Body of pancreas (tissue), 4 donors: ENCODE measurements around the gene SBNO2. TPM values are rescaled to one million over a fixed set of nuclear protein-coding genes. Genes with fewer than 3 reads are reported as not detected.

Source experiments
- ATAC-seq: fragments of 150-250 bp; one replicate; pipeline ENCODE4 v1.9.1; 2016
- DNase-seq, 4 donors: peaks; one replicate each; pipeline ENCODE4 v3.0.0-alpha.2; 2019
- H3K27ac ChIP-seq, 4 donors: fragments of 200-600 bp; sonication (generic); 1 replicate in 3 of 4; 2 replicates in 1 of 4; pipeline versions ENCODE4 v1.5.1 to v1.6.1; 2016 to 2019; ENCODE audit warnings: mild to moderate bottlenecking in 1 of 4, mixed read lengths in 1 of 4, moderate library complexity in 1 of 4
- H3K27me3 ChIP-seq, 2 donors: fragments of 200-600 bp; sonication (generic); one replicate each; pipeline ENCODE4 v1.6.0; 2016; ENCODE audit warnings: mild to moderate bottlenecking in 1 of 2
- H3K36me3 ChIP-seq, 2 donors: fragments of 200-600 bp; sonication (generic); replicated peaks in 1 of 2; 2 replicates each; pipeline ENCODE4 v1.5.1; 2016; ENCODE audit warnings: low read depth in 2 of 2; ENCODE audit not compliant: insufficient read depth in 1 of 2
- H3K4me1 ChIP-seq: fragments of 200-600 bp; sonication (generic); one replicate; pipeline ENCODE4 v1.6.0; 2016
- H3K4me3 ChIP-seq, 2 donors: fragments of 200-600 bp; sonication (generic); 1 replicate in 1 of 2; 2 replicates in 1 of 2; pipeline ENCODE4 v1.5.1; 2016 to 2019
- H3K9me3 ChIP-seq, 3 donors: fragments of 200-600 bp; sonication (generic); 1 replicate in 2 of 3; 2 replicates in 1 of 3; pipeline ENCODE4 v1.5.1; 2016
- POLR2A ChIP-seq, 3 donors: fragments of 450-650 bp; IDR thresholded peaks; one replicate each; pipeline ENCODE4 v1.6.1; 2016; ENCODE audit warnings: antibody characterized with exemption in 3 of 3, mild to moderate bottlenecking in 2 of 3
- WGBS, 2 donors: methylation state at CpG; one replicate each; pipeline ENCODE4 v1.1.5; 2017; 5-methylcytosine and 5-hydroxymethylcytosine counted together
- intact Hi-C: fragments of 100-400 bp; cut with DNase I; formaldehyde crosslinking; loops from one replicate; pipeline ENCODE4 v1.15.1; 2023
- total RNA-seq, 2 donors: library from RNA; depleted of rRNA; stranded (reverse); fragments of >200 nt; gene quantifications; one replicate each; pipeline ENCODE4 v1.1.0, GENCODE V29; 2016
- TF ChIP-seq, protein P1 (sequence below), 7 experiments: fragments of 450-650 bp in 4 of 7; fragments of 200-600 bp in 3 of 7; sonication (generic) in 3 of 7; IDR thresholded peaks; one replicate each; pipeline ENCODE4 v1.5.1; 2016 to 2019; ENCODE audit warnings: antibody characterized with exemption in 7 of 7

Gene SBNO2
- total RNA-seq, 2 donors from 2014 or later: 14.0 to 30.7 TPM

DNA sequence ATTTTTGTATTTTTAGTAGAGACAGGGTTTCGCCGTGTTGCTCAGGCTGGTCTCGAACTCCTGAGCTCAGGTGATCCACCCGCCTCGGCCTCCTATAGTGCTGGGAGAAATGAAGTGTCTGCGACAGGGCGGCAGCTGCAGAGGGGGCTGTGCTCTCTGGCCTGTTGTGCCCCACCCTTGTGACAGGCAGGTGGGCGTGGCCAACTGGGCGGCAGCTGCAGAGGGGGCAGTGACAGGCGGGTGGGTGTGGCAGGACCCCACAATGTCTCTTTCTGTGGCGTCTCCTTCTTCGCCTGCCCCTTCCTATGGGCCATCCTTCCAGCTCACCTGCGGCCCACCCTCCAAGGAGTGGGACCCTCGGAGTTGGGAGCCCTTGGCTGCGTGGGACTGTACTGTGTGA, 43.3 kb upstream of the SBNO2 start:
- no peaks in the 10 kb centered on the region for H3K27me3 ChIP-seq
- no peaks in the 10 kb centered on the region for H3K9me3 ChIP-seq
- no peak overlapping the region for H3K27ac ChIP-seq
- TF ChIP-seq, protein P1, sequence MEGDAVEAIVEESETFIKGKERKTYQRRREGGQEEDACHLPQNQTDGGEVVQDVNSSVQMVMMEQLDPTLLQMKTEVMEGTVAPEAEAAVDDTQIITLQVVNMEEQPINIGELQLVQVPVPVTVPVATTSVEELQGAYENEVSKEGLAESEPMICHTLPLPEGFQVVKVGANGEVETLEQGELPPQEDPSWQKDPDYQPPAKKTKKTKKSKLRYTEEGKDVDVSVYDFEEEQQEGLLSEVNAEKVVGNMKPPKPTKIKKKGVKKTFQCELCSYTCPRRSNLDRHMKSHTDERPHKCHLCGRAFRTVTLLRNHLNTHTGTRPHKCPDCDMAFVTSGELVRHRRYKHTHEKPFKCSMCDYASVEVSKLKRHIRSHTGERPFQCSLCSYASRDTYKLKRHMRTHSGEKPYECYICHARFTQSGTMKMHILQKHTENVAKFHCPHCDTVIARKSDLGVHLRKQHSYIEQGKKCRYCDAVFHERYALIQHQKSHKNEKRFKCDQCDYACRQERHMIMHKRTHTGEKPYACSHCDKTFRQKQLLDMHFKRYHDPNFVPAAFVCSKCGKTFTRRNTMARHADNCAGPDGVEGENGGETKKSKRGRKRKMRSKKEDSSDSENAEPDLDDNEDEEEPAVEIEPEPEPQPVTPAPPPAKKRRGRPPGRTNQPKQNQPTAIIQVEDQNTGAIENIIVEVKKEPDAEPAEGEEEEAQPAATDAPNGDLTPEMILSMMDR (IDR thresholded peaks at IDR 0.05): no peak
- no peak for TF ChIP-seq POLR2A (IDR thresholded peaks at IDR 0.05)
- H3K4me1 ChIP-seq: peaks cover 62% of the 10 kb centered on the region
- no peak for DNase-seq
- WGBS, 2 donors: 77 to 92% methylated on average over 7 to 15 of the region's 15 CpGs
- intact Hi-C loops: no loop called here
- H3K36me3 ChIP-seq: peaks cover 0 to 2% of the 10 kb centered on the region in 2 donors
- no peak overlapping the region for H3K4me3 ChIP-seq
- ATAC-seq: no peak

DNA sequence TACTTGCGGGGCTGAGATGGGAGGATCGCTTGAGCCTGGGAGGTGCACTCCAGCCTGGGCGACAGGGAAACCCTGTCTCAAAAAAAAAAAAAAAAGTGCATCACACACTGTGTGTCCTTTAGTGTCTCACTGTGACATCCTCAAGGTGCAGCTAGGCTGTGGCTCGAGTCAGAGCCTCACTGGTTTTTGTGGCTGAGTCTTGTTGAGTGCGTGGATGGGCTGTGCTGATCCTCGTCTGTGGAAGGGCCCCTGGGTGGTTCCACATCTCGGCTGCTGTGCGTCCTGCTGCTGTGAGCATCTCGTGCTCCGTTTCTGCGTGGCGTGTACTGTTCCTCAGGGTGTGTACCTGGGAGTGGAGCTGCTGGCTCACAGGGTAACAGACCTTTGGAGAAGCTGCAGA, 42.7 kb upstream of the SBNO2 start:
- intact Hi-C loops: no loop called here
- Histone ChIP-seq H3K4me1 (peaks cover 64% of the 10 kb centered on the region), H3K36me3 (peaks cover 0 to 2% of the 10 kb centered on the region in 2 donors), H3K4me3 (no peak overlapping the region), H3K9me3 (no peaks in the 10 kb centered on the region), H3K27ac (no peak overlapping the region), H3K27me3 (no peaks in the 10 kb centered on the region)
- ATAC-seq (no peak), DNase-seq (no peak)
- TF ChIP-seq, protein P1 (IDR thresholded peaks at IDR 0.05): no peak
- no peak for TF ChIP-seq POLR2A (IDR thresholded peaks at IDR 0.05)
- 86 to 87% methylated on average over 8 to 12 of the region's 12 CpGs for WGBS, 2 donors

DNA sequence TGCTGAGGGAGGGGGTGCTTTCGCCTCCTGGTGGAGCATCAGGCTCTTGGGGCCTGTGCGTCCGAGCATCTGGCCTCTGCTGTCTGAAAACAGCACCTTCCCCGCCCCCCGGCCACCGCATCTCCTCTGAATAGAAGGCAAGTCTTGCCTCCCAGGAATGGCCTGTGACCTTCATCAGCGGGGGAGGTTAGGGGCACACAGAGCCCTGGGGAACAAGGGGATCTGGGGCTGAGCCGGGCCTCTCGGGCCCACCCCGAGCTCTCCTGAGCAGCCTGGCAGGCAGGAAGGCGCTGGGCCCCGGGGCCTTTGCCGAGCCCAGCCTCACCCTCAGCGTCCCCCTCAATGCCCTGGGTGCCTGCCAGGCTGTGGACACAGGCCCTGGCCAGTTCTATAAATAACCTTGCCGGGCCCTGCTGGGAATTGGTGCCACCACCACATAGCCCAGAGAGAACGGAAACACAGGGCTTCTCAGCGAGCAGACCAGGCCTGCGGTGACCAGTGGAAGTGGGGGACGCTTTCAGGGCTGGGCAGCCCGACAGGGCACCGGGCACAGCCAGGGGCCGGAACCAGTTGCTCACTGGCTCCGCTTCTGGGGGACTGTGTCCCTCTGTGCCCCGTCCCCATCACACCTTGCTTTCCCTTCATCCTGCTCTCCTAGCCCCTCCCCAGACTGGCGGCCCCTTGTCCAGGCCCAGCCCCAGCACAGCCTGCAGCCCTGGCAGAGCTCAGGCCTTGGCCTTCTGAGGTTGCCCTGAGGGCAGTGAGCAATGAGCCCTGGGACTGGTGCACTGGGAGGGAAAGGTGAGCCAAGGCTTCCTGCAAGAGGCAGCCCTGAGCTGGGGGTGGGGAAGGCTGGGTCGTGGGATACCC, 41.0 kb upstream of the SBNO2 start:
- Histone ChIP-seq H3K4me1 (peaks cover 74% of the 10 kb centered on the region), H3K27ac (peak overlapping the region; percentile 9 to 75 (median 60)), H3K4me3 (no peak overlapping the region), H3K9me3 (no peaks in the 10 kb centered on the region), H3K36me3 (no peaks in the 10 kb centered on the region), H3K27me3 (no peaks in the 10 kb centered on the region)
- WGBS, 2 donors: 43 to 53% methylated on average over 10 to 26 of the region's 26 CpGs
- DNase-seq: peak; percentile 66 to 86 (median 74)
- intact Hi-C loops: no loop called here
- TF ChIP-seq, protein P1 (IDR thresholded peaks at IDR 0.05): no peak
- no peak for TF ChIP-seq POLR2A (IDR thresholded peaks at IDR 0.05)
- peak; percentile 25 for ATAC-seq

DNA sequence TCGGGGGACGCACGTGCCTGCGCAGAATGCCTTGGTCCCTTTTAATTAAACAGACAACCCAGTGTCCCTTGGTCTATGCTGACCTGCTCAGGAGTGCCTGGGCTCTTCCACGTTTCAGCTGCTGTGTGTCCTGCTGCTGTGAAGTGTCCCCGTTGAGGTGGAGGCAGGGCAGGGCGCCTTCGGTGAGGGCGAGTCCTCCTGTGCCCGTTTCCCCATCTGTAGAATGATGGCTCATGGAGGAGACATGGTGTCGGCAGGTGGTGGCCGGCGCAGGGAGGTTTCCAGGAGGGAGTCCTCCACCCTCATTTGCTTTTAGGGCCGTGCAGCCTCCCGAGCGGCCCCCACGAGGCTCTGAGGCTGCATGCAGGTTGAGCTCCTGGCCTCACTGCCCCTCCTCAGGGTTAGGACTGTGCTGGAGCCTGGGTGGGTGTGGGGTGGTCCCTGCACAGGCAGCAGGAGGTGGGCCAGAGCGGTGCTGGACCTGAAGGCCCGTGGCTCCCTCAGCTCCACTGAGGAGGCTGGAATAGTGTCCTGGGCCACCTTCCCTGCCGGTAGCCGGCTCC, 40.3 kb upstream of the SBNO2 start:
- peaks cover 81% of the 10 kb centered on the region for H3K4me1 ChIP-seq
- 71 to 83% methylated on average over 2 to 21 of the region's 21 CpGs for WGBS, 2 donors
- H3K9me3 ChIP-seq: no peaks in the 10 kb centered on the region
- intact Hi-C loops: no loop called here
- ATAC-seq: no peak
- no peak overlapping the region for H3K4me3 ChIP-seq
- no peaks in the 10 kb centered on the region for H3K36me3 ChIP-seq
- no peak for TF ChIP-seq POLR2A (IDR thresholded peaks at IDR 0.05)
- TF ChIP-seq, protein P1 (IDR thresholded peaks at IDR 0.05): no peak
- H3K27ac ChIP-seq: peak overlapping the region in 3 of 4 donors; percentile 52 to 75 (median 68)
- no peak for DNase-seq
- H3K27me3 ChIP-seq: no peaks in the 10 kb centered on the region
